ENCODE data around the gene ISCU. TPM values are rescaled to one million over a fixed set of nuclear protein-coding genes. Genes with fewer than 3 reads are reported as not detected.

Gene ISCU
- total and polyA plus RNA-seq, 9 of the 15 experiments (the other 6 are each of a cell fraction or from before 2014, with no cell fraction given) = 15.9 to 92.5 (median 77.3) TPM

DNA sequence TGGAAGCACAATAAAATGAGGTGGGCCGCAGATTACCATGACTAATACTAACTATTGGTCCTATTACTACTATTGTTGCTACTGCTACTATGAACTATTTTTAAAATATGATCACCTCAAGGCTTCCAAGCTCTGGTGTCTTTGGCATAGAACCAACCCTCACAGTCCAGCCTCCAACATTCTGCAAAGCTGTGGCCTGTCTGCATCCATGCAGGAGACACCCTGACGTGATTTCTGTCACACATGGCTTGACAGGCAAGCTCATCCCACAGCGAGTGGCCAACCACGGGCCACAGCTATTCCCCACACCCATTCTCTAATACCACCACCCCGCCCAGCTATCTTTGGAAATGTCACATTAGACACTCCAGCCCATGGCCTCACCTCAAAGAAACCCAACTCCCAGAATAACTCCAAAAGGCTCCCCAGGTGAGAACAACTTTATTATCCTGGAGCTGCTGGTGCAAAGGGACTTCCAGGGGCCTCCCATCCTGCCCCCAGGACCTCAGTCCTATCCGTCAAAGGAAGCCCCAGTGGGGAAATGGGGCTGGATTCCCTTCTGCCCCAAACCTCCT is 14.4 kb downstream of the ISCU start:
- Histone ChIP-seq H3K27me3 (ENCODE audit: control insufficient read depth in 2 of 2, insufficient read depth in 2 of 2, low read length in 2 of 2) (peaks cover 0 to 7% of the 10 kb centered on the region in 2 experiments; a peak in 2 of 5 replicates), H3K79me2 (ENCODE audit: control insufficient read depth, insufficient read depth, low read length) (no peaks in the 10 kb centered on the region), H3K27ac (ENCODE audit: extremely low read depth, low read depth, low read length) (no peak overlapping the region), H3K4me3 (no peak overlapping the region), H3K9ac (ENCODE audit: insufficient read depth in 1 of 2, low read depth in 2 of 2, low read length in 2 of 2) (no peak overlapping the region), H4K20me1 (replicated peaks; ENCODE audit: control insufficient read depth, insufficient read depth, low read length) (no peaks in the 10 kb centered on the region; the same call in 1 of the 2 replicates), H3K36me3 (ENCODE audit: control insufficient read depth, insufficient read depth, low read length) (no peaks in the 10 kb centered on the region), H3K4me1 (replicated peaks in 1 of 2; ENCODE audit: control insufficient read depth in 2 of 2, insufficient read depth in 2 of 2, low read length in 2 of 2) (peaks cover 0 to 4% of the 10 kb centered on the region in 2 experiments; a peak in 1 of 5 replicates), H3K9me3 (replicated peaks; ENCODE audit: control insufficient read depth, insufficient read depth, low read depth, low read length) (no peaks in the 10 kb centered on the region), H2AFZ (ENCODE audit: low read depth, low read length) (no peak overlapping the region), H3K4me2 (ENCODE audit: insufficient read depth, low read length) (no peak overlapping the region), H3K9me1 (ENCODE audit: control insufficient read depth, insufficient read depth, low read length) (no peaks in the 10 kb centered on the region)
- FAIRE-seq (no peak), DNase-seq (ENCODE audit: extremely low read depth in 1 of 4, low spot score in 3 of 4) (no peak), ATAC-seq (no peak)
- intact Hi-C loops (cut with micrococcal nuclease) = no loop called here
- POLR2A ChIA-PET = interaction anchor here (0.6 to 1.7 kb wide), 5 partner anchors 8 to 13 kb away, joined by 3 to 5 read pairs (median 3); no protein-coding TSS in a partner anchor
- 8% methylated on average over 6 of the region's 6 CpGs for WGBS (ENCODE audit: insufficient coverage, low coverage, missing lambda C conversion rate)
- TF ChIP-seq SFPQ (IDR thresholded peaks at IDR 0.05; ENCODE audit: low read depth, low read length) = no peak
- TF ChIP-seq ZNF511 (CRISPR knock-in tag; IDR thresholded peaks at IDR 0.05) = no peak
- TF ChIP-seq, protein P1, sequence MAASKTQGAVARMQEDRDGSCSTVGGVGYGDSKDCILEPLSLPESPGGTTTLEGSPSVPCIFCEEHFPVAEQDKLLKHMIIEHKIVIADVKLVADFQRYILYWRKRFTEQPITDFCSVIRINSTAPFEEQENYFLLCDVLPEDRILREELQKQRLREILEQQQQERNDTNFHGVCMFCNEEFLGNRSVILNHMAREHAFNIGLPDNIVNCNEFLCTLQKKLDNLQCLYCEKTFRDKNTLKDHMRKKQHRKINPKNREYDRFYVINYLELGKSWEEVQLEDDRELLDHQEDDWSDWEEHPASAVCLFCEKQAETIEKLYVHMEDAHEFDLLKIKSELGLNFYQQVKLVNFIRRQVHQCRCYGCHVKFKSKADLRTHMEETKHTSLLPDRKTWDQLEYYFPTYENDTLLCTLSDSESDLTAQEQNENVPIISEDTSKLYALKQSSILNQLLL (CRISPR knock-in tag; IDR thresholded peaks at IDR 0.05; ENCODE audit: borderline replicate concordance) = no peak
- TF ChIP-seq CBFA2T3 (IDR thresholded peaks at IDR 0.05) = no peak
- no peak for TF ChIP-seq ZNF551 (CRISPR knock-in tag; IDR thresholded peaks at IDR 0.05)
- TF ChIP-seq MAZ (CRISPR knock-in tag; conservative IDR thresholded peaks at IDR 0.05 in 1 of 2, IDR thresholded peaks at IDR 0.05 in 1 of 2) = no peak
- TF ChIP-seq SRSF1 (IDR thresholded peaks at IDR 0.05; ENCODE audit: low read depth, low read length) = no peak
- TF ChIP-seq SOX6 (IDR thresholded peaks at IDR 0.05) = no peak
- TF ChIP-seq STAT5A (IDR thresholded peaks at IDR 0.05; ENCODE audit: borderline replicate concordance, low read length) = no peak
- no peak for TF ChIP-seq CREBBP (IDR thresholded peaks at IDR 0.05; ENCODE audit: low read depth, low read length)
- no peak for TF ChIP-seq HDAC6 (IDR thresholded peaks at IDR 0.05; ENCODE audit: low read depth, low read length)
- TF ChIP-seq CREM (IDR thresholded peaks at IDR 0.05; ENCODE audit: low read depth) = no peak
- no peak for TF ChIP-seq ZNF384 (IDR thresholded peaks at IDR 0.05; ENCODE audit: low read depth, low read length)
- BruUV-seq (replicated peaks) = no TSS peak
- CTCF ChIA-PET (ENCODE audit: low intra/inter-chr PET ratio) = no interaction called here
- in situ Hi-C loops (cut with MboI) = no loop called here
